Nucleus accumbens (tissue), 56 donors: ENCODE results near the gene TSPAN2.

Experiments
- DNase-seq, 56 donors: peaks; one replicate each; lab custom pipeline; 2025; lab: John Stamatoyannopoulos, UW

Gene TSPAN2

DNA sequence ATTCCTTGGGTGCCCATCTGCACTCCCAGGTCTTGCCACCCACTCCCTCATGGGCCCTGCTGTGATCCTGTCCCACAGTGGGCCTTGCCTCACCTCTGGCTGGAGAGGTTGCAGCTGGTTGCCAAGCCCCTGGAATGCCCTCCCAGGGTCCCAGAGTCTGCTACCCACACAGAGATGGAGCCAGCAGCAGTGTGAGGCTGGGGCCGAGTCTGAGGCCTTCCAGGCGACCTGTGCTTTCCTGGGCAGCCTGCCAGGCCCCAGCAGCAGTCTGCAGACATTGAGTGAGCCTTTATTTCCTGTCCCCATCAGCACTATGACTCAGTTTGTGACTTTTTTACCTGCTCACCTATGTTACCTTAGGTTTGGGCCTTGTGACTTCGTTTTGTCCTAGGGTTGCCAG, 25.0 kb upstream of the TSPAN2 start:
- no peak for DNase-seq

DNA sequence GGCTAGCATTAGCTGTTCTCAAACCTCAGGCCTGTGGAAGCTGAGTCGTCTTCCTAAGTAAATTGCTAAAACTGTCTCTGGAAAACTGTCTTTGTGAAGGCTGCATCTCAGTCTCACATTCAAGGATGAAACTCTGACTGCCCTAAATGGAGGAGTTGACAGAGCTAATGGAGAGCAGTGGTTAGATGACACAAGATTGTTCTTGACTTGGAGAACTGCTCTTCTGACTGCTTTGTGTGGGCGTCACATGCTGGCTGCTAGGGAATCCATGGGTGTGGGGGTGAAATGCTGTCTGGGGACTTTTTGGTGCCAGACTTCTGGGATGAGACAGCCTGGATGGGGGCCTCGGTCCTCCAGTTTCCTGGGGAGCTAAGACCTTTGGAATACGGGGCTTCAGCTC, 24.5 kb upstream of the TSPAN2 start:
- DNase-seq, result no peak

DNA sequence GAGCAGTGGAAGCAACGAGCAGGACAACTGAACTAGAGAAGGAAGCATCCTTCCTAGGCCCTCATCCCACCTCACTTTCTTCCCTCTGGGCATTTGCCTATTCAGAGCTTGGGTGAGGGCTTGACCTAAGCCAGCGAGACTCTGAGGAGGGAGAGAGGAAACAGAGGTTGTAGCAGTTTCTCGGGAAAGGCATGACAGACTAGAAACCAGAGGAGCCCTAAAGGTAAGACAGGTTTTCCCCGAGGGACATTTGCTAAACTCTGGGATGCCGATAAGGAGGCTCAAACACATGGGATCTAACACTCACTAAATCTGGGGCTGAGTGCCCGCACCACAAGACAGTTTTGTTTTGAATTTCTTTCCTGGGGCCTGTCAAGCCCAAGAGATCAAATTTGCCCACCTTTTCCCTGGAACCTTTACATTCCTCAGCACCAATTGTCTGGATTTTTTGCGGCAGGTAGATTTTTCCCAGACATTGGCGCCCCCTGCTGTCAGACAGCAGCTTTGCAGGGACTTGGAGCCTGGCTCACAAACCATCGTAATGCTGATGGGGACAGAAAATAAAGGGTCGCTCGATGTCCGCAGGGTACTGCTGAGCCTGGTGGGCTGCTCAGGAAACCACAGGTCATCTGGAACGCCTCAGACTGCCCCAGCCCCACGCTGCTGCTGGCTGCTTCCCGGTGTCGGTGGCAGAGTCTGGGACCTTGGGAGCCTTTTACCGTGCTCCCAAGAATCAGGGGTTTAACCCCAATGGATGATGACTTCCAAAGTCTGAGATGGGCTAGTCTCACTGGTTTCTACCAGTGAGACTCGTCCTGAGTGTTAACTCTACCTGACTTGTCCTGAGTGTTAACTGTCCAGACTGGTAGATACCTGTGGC, 23.4 kb upstream of the TSPAN2 start:
- peak in 22 of 56 donors; percentile 2 to 58 (median 13) for DNase-seq

DNA sequence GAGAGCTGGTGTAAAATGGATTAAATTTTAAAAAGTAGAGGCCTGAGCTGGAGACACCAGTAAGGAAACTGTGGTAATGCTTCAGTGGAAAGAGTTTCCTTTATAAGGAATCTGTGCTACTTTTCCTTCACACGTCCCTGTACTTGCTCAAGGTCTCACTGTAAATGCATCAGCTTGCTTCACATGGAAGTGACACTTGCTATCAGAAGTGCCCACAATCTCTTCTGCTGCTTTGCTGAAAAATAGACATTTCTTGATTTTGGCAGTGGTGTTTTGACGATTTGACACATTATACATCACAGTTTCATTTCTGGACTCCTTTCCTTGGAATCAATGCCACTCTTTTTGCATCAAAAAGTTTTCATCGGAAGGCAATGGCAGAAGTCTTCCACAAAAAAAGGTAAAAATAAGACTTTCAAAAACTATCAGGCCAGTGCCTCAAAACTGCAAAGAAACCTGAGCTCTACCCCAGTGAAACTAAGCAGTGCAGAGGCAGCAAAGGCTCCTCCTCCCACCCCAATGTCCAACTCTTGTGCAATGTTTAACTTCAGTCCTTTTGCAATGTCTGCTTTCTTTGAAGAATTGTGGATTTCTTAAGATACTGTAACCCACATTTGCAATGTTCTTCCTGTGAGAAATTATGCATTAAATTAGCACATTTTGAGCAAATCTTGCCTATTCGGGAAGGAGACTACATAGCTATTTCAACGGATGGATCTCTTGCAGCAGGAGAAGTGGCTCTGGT, 18.4 kb upstream of the TSPAN2 start:
- DNase-seq, result no peak

DNA sequence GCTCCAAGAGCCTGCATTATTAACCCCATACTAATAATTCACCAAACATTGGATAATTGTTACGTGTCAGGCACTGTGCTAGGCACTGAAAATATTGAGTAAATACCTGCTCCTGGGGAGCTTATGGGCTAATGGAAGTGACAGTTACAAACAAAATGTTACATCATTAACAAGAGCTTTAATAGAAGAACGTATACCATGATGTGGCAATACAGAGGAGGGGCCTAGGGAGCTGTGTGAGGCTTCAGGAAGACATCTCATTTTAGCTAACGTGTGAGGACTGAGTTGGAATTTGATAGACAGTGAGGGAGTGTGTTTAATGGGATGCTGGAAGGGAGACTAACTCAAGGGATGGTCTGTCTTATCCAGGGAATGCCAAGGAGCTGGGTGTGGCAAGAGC, 16.5 kb upstream of the TSPAN2 start:
- DNase-seq, result no peak

DNA sequence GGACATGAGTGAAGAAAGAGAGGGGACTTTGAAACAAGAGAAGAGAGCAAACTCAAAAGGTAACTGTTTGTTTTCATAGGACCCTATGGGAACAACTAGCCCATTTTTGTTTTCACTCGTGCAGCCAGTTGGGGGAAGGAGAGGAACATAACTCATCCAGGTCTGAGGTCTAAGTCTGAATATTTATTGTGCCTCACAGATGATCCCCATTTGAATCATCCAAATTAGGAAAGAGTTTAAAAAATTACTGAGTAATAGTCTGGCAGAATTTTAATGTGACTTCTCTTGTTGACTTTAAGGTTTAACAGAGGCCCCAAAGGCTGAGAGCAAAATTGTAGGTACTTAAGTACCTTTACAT, 10.4 kb upstream of the TSPAN2 start:
- DNase-seq, result no peak

DNA sequence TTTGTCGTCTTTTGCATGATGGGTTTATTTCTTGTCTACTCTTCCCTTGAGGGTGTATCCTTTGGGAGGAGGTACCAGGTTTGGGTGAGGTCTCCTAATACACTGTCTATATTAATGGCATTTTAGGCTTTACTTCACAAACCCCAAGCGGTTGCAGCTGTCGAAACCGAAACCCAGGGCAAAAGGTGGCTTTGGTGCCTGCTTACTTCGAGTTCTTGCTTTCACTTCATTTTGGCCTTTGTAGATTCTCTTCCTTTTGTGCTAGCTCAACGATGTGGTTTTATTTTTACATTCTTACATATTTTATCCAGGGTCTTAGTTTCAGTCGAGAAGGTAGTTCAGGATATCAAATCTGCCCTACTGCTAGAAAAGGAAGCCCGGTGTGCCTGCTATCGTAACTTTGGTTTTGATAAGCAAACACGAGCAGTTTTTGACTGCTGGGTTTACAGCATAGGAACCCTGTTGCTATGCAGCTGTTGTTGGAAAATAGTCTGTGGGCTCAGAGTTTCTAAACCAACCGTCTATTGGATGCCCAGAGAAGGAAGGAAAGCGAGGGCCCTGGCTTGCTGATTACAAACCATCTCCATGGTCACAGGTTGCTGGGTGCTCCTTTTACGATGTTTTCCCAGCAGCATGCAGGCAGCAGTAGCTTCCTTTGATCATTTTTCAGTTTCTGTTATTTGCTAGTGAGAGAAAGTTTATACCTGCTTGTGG, 9.8 kb upstream of the TSPAN2 start:
- DNase-seq, result peak in 2 of 56 donors; percentile 10 to 28

DNA sequence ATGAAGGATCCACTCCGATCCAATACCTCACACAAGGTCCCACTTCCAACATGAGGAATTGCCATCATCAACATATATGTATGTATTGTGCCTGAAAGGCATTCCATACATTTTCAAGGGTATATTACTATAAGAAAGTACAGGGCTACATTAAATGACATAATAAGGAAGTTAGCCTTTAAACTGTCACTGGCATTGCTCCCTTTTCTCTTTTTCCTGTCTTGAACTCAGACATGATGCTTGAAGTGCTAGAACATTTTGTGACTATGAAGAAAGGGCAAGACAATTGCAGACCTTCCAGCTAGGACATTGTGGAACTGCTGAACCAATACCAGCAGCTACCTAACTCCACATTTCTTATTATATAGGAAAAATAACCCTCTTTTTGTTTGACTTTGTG, 2.9 kb upstream of the TSPAN2 start:
- no peak for DNase-seq

DNA sequence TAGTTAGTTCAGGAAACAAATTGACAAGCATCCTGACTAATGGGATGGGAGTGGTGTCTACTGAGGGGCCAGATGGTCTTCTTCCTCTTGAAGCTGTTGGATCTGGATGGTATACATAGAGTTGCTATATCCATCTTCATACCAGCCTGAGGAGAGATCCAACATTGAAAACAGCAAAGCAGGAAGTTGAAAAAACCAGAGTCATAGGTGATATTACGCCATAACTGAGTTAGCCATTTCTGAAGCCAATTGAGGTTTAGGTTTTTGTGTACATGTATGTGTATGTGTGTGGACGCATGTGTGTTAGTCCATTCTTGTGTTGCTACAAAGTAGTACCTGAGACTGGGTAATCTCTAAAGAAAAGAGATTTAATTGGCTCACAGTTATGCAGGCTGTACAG, 2.3 kb upstream of the TSPAN2 start:
- DNase-seq, result no peak

DNA sequence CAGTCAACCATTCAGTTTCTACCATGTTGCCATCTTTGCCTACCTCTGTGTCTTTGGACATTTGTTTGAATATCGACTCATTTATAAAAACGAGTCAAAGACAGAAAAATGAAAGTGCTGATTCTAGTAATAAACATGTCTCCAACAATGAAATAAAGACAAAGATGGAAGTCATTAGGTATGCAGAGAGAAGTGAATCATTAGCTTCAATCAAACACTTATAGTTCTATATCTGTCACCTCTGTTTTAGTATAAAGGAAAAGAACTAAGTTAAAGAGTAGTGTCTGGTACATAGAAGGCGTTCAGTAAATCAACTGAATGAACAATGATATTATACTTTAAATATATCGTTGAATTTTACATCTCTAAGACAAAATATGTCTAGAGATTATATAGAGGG, 1.7 kb upstream of the TSPAN2 start:
- no peak for DNase-seq

DNA sequence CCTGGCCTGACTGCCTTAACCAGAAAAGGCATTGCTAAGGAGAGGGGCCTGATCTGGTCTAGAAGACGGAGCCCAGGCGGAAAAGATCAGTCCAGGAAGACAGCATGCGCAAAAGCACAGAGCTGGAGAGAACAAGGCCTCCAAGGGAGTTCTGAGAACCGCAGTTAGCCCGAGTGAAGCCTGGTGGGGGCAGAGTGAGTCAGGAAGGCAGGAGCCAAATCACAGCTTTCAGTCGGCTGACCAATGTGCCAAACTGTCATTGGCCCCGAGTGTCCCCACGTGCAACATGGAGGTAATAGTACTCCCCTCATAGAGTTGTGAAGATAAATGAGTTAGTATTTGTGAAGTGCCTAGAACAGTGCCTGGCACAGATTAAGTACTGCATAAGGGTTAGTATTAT, 1.2 kb upstream of the TSPAN2 start:
- no peak for DNase-seq

DNA sequence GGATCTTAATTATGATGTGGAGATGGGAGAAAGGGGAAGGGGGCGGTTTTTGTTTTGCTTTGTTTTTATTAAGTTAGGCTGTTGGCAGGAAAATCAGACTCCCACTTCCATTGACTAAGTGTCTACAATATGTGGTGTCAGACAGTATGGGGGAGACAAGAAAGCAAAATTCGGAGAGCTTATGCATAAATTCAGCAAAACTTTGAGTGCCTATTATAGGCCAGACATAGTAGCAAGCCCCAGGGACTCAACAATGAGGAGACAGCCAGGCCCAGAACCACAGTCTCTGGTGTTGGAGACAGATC, 835 bp upstream of the TSPAN2 start:
- no peak for DNase-seq

DNA sequence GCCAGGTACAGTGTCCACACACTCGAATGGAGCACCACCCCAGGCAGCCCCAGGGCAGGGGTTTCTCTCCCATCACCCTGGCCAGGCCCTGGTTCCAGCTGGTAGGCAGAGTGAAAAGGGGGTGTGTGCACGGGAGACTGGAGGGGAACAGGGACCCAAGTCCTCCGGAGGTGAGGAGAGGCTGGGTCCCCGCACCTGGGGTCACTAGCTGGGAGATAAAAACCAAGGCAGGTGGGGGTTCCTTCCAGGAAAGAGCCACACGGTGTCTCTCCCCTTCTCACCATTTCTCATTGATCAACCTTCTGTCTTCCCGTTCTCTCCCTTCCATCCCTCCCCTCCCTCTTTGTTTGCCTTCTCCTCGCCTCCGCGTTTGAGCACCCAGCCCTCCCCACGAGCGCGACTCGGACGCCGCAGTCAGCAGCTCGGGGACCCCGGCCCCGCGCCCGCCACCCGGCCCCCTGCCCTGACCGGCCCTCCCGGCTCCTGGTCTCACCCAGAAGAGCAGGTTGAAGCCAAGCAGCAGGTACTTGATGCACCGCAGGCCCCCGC, 358 bp downstream of the TSPAN2 start:
- no peak for DNase-seq

DNA sequence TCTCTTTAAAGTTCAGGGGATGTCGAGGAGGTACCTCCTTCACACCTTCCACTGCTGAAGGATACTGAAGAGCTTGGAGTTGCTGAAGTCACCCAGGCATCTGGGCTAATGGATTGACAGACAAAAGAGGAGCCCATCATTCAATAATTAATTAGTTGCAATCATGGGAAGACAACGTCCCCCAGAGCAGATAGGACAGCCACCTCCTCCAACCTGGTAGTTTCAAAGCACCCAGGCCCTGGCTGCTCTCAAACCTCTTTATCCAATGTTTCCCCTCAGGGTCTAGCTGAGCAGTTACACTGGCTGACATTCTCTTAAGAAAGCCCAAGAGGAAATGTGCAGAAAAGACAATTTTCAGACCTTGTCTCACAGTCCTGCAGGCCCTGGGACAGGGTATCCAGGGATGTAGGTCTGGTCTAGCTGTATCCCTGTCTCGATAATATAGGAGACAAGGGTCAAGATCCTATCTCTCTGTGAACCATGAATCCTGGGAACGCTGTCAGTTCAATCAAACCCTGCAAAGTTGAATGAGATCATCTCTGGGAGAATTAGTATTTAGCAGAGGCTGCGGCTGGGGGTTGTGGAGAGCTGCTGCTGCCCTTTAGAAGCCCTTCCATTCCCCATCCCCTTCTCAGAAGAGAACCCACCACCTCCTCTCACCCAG, 1.1 kb downstream of the TSPAN2 start:
- no peak for DNase-seq

DNA sequence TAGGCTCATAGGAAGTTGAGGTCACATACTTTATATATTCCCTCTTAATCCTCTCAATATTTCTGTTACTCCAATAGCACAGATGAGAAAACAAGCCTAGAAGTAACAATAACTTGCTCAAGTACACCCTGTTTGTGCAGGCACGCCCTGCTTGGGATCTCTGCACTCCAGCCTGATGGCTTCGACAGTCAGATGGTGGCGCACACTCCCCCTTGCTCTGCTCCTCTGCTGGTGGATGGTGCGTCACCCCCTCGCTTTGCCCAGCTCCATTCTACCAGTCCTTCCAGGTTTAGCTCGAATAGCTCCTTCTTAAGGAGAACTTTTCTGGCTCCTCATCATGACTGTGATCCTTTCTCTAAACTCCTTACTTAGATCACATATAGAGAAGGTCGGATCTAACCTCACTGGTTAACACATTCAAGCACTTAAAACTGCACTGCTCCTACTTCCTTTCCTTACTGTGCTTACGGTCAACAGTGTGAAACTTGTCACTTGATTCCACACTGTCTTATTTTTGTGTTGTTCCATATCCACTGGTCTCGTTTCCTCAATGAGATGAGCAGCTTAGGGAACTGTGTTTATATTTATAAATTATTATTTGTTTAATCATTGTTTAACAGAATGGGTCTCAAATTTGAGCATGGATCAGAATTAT, 3.0 kb downstream of the TSPAN2 start:
- DNase-seq, result no peak

DNA sequence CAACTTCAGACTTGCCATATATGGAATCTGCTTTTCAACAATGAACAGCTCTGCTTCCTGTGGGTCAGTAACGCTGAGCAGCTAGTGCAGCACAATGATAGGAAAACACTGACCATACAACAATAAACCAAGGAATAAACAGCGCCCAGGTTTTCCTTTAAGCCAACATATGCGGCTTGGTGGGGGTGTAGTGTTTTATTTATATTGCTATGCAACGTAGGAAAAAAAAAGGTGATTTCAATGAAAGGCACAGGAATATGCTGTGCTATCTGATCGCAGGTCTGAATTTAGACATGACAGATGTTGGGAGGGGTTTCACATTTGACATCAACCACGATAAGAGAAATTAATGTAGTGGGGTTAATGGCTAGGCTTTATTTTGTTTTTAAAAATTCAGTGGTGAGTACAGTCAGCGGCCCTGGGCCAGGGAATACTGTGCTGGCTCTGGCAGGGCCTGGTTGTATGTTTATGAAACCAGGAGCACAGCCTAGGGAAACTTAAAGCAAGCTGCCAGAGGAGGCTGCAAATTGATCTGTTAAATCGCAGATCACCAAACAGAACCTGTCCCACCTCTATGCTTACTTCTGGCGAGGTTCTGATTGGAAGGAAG, 4.3 kb downstream of the TSPAN2 start:
- DNase-seq, result no peak

DNA sequence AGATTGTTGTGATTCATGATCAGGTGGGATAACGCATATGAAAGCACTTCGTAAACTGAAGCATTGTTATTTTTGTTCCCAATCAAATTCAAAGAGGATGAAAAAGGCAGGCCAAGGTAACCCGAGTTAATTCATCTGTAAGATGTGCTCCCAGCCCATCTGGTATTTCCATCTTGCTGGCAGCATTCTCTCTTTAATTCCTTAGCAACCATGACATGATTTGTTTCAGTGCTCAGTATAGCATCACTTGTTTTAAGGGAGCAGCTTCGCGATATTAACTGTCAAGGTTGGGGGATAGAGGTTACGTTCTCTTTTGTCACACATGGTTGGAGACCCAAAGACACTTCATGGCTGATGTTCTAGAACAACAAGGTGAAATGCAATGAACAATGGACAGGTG, 6.4 kb downstream of the TSPAN2 start:
- no peak for DNase-seq

DNA sequence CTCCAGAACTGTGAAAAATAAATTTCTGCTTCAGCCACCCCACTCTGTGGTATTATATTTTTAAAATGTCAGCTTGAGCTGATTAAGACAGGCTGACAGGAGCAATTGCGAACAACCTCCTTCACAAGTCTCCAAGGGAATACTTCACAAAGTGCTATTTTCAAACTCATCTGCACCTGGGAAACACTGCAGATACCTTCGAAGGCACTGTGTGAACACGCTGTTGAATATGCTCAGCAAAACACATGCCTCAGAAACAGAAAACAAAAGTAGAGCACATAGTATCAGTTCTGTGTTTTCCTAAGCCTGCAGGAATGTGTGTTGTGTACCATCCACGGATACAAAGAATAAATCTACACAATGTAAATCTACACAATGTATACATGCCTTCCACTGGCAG, 10.6 kb downstream of the TSPAN2 start:
- DNase-seq, result peak in 4 of 56 donors; percentile 12 to 20 (median 16)

DNA sequence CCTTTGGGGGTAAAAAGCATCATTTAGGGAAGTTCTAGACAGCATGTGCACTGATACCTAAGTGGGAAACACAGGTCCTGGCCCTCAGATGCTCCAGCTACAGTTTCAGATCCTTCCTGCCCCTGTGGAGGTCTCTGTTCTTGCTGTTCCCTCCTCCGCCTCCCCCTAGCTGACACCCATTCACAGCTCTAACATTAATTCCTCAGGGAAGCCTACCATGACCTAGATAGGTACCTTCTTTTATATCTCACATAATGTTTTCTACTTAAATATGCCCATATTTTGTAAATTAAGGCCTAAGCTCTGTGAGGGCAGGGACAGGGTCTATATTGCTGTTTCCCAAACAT, 11.3 kb downstream of the TSPAN2 start:
- DNase-seq, result no peak
